Measurements from ENCODE around the gene TTI1.

Gene TTI1

DNA sequence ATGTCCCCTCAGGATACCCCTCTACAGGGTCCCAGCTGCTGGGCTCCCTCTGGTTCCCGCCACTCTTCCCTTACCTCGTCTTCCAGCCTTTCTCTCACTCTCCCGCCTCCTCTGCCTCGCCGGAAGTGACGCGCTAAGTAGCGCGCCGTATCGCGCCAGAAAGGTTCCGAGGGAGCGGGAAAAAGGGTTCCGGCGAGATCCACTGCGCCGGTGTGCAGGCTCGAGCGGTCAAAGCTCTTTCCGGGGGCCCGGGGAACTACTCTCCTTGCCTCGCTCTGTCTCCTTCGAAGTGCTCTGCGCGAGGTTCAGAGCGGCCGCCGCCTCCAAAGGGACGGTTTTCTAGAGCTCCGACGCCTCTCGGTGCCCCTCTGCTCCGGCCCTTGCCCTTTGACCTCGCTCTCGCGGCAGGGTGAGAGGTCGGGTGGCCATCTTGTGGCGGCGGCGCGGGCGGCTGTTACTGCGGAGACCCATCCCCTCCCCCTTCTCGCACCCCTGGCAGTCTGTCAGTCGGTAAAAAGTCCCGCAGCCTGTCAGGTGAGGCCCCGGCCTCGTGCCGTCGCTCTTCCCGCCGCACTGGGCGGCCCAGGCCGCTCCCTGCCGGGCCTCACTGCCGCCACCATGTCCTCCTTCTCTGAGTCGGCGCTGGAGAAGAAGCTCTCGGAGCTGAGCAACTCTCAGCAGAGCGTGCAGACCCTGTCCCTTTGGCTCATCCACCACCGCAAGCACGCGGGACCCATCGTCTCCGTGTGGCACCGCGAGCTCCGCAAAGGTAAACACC lies at the start of gene TTI1, which contains the start of gene RPRD1B:
TTI1 (minus strand) TSS at position 127 of the 778 bp plus-strand sequence. CDS start 19,640 bp downstream, outside the sequence.
RPRD1B (plus strand) TSS at position 417 of the 778 bp plus-strand sequence; CDS start at position 619, 202 bp downstream.
- peak within 1 kb of the TSS; percentile 90 to 95 for H3K4me3 ChIP-seq
- TF ChIP-seq, protein P1, sequence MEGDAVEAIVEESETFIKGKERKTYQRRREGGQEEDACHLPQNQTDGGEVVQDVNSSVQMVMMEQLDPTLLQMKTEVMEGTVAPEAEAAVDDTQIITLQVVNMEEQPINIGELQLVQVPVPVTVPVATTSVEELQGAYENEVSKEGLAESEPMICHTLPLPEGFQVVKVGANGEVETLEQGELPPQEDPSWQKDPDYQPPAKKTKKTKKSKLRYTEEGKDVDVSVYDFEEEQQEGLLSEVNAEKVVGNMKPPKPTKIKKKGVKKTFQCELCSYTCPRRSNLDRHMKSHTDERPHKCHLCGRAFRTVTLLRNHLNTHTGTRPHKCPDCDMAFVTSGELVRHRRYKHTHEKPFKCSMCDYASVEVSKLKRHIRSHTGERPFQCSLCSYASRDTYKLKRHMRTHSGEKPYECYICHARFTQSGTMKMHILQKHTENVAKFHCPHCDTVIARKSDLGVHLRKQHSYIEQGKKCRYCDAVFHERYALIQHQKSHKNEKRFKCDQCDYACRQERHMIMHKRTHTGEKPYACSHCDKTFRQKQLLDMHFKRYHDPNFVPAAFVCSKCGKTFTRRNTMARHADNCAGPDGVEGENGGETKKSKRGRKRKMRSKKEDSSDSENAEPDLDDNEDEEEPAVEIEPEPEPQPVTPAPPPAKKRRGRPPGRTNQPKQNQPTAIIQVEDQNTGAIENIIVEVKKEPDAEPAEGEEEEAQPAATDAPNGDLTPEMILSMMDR (IDR thresholded peaks at IDR 0.05), result peak in 1 of 2 experiments; percentile 13
- intact Hi-C loops (cut with DNase I; ENCODE audit: low total_unique reads), result no loop called here
- H3K27ac ChIP-seq, result peak within 1 kb of the TSS; percentile 90 to 94
- H3K27me3 ChIP-seq, result no peaks in the 10 kb centered on the region
- peaks cover 0 to 56% (median 34%) of the 10 kb centered on the region in 4 donors for H3K4me1 ChIP-seq
- no peaks in the 10 kb centered on the region for H3K9me3 ChIP-seq
- DNase-seq, result peak; percentile 88 to 95
- H3K36me3 ChIP-seq, result peaks cover 0 to 3% (median 0%) of the 10 kb centered on the region in 3 donors

DNA sequence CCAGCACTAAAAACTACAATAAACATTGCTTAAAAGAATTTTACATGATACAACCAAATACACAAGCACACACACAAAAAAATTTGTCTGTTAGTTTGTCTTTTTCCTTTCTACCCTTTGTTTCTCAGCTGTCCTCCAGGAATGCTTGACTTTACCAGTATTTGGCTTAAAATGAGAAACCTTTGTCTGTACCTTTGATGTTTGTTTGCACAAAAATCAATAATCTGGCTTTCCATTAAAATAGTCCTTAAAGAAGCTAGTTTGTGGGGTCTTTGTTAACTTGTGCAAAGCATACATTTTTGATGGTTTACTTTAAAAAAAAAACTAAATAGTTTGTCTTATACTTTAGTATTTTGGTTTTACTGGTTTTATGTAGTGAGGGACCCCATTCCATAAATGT lies 49.6 kb upstream of the TTI1 start:
- Histone ChIP-seq H3K27me3 (no peaks in the 10 kb centered on the region), H3K9me3 (no peaks in the 10 kb centered on the region), H3K36me3 (peaks cover 0 to 33% (median 31%) of the 10 kb centered on the region in 3 donors), H3K4me3 (no peak overlapping the region), H3K4me1 (peaks cover 0 to 57% (median 24%) of the 10 kb centered on the region in 4 donors), H3K27ac (peak overlapping the region; percentile 77 to 79)
- intact Hi-C loops (cut with DNase I; ENCODE audit: low total_unique reads), result no loop called here
- DNase-seq, result no peak
- TF ChIP-seq, protein P1 (IDR thresholded peaks at IDR 0.05), result no peak

DNA sequence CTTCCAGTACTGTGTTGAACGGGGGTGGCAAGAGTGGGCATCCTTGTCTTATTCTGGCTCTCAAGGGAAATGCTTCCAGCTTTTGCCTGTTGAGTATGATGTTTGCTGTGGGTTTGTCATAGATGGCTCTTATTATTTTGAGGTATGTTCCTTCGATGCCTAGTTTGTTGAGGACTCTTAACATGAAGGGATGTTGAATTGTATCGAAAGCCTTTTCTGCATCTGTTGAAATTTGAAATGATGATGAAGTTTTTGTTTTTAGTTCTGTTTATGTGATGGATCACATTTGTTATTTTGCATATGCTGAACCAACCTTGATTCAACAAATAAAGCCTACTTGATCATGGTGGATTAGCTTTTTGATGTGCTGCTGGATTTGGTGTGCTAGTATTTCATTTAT lies 48.3 kb upstream of the TTI1 start:
- Histone ChIP-seq H3K9me3 (no peaks in the 10 kb centered on the region), H3K27ac (peak overlapping the region in 1 of 2 donors; percentile 79), H3K4me3 (no peak overlapping the region), H3K36me3 (peaks cover 0 to 43% (median 31%) of the 10 kb centered on the region in 3 donors), H3K4me1 (peaks cover 0 to 51% (median 25%) of the 10 kb centered on the region in 4 donors), H3K27me3 (no peaks in the 10 kb centered on the region)
- TF ChIP-seq, protein P1 (IDR thresholded peaks at IDR 0.05), result no peak
- DNase-seq, result no peak
- intact Hi-C loops (cut with DNase I; ENCODE audit: low total_unique reads), result no loop called here

DNA sequence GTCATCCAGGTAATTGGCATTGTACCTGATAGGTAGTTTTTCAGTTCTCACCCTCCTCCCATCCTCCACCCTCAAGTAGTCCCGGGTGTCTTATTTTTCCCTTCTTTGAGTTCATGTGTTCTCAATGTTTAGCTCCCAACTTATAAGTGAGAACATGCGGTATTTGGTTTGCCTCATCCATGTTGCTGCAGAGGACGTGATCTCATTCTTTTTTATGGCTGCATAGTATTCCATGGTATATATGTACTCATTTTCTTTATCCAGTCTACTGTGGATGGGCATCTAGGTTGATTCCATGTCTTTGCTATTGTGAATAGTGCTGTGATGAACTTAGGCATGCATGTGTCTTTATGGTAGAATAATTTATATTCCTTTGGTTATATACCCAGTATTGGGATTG lies 46.1 kb upstream of the TTI1 start:
- intact Hi-C loops (cut with DNase I; ENCODE audit: low total_unique reads), result no loop called here
- Histone ChIP-seq H3K4me3 (no peak overlapping the region), H3K27me3 (no peaks in the 10 kb centered on the region), H3K36me3 (peaks cover 0 to 32% (median 24%) of the 10 kb centered on the region in 3 donors), H3K9me3 (no peaks in the 10 kb centered on the region), H3K4me1 (peaks cover 0 to 52% (median 25%) of the 10 kb centered on the region in 4 donors), H3K27ac (peak overlapping the region in 1 of 2 donors; percentile 79)
- no peak for DNase-seq
- TF ChIP-seq, protein P1 (IDR thresholded peaks at IDR 0.05), result no peak

DNA sequence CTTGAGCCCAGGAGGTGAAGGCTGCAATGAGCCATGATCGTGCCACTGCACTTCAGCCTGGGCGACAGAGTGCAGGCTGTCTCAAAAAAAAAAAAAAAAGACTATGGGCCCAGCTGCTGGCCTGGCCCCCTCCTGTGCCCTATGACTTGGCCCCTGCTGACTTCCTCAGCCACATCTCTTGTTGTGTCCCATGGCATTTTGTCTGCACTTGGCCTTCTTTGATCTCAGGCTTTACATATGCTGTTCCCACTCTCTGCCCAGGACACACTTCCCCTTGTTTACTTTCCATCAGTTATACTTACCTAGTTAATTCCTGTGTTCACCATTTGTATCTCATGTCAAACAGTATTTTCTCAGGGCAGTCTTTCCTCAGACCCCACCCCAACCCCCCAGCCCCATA lies 44.8 kb upstream of the TTI1 start:
- H3K27ac ChIP-seq, result peak overlapping the region; percentile 29 to 73
- H3K4me1 ChIP-seq, result peaks cover 0 to 52% (median 30%) of the 10 kb centered on the region in 4 donors
- H3K27me3 ChIP-seq, result no peaks in the 10 kb centered on the region
- DNase-seq, result no peak
- intact Hi-C loops (cut with DNase I; ENCODE audit: low total_unique reads), result no loop called here
- peaks cover 0 to 32% (median 24%) of the 10 kb centered on the region in 3 donors for H3K36me3 ChIP-seq
- TF ChIP-seq, protein P1 (IDR thresholded peaks at IDR 0.05), result no peak
- H3K4me3 ChIP-seq, result no peak overlapping the region
- no peaks in the 10 kb centered on the region for H3K9me3 ChIP-seq

Measured in tibial artery (tissue), 4 donors.